IMR-90 (cell line): ENCODE data around the gene ZBTB38. TPM values are rescaled to one million over a fixed set of nuclear protein-coding genes. Genes with fewer than 3 reads are reported as not detected.
A peak's percentile ranks its signal among the peaks of the same experiment; 100 is the strongest.

Experiments used
- ATAC-seq: fragments of 200-7000 bp; cut with Tn5 transposase; 2 replicates; pipeline ENCODE4 v1.9.1; 2020; ENCODE audit warnings: low read depth, mild to moderate bottlenecking, moderate library complexity
- BruUV-seq: library from RNA; stranded (reverse); fragments of 400-500 nt; replicated peaks from 2 replicates; lab custom pipeline; 2021; lab: Mats Ljungman, UMichigan
- CTCF ChIA-PET: fragments of 300-600 bp; formaldehyde crosslinking; extraction: SDS; loops from one replicate; lab custom pipeline; 2021; ENCODE audit warnings: antibody characterized with exemption; lab: Yijun Ruan, JAX
- POLR2A ChIA-PET: fragments of 300-600 bp; sonication (Branson Sonifier 250); formaldehyde crosslinking; loops from one replicate; lab custom pipeline; 2022; ENCODE audit warnings: antibody characterized with exemption; ENCODE audit not compliant: unreplicated experiment; lab: Charles Lee
- DNase-seq: peaks from one replicate; pipeline ENCODE4 v3.0.0; 2013
- H2AFZ ChIP-seq: replicated peaks from 2 replicates; pipeline ENCODE3; 2013; ENCODE audit warnings: low read length, mild to moderate bottlenecking; ENCODE audit not compliant: poor library complexity
- H2AK5ac ChIP-seq: 2 replicates; pipeline ENCODE4 v1.6.1; 2013; ENCODE audit warnings: low read depth, low read length, inconsistent platforms
- H2AK9ac ChIP-seq: replicated peaks from 2 replicates; pipeline ENCODE3; 2013; ENCODE audit warnings: mild to moderate bottlenecking, low read depth, low read length, moderate library complexity; ENCODE audit not compliant: poor library complexity
- H2BK120ac ChIP-seq: 2 replicates; pipeline ENCODE4 v1.6.1; 2013; ENCODE audit warnings: low read depth, low read length, inconsistent platforms
- H2BK15ac ChIP-seq: 3 replicates; pipeline ENCODE4 v1.6.1; 2013; ENCODE audit warnings: low read depth, low read length, inconsistent platforms
- H2BK20ac ChIP-seq: 2 replicates; pipeline ENCODE4 v1.6.1; 2013; ENCODE audit warnings: low read depth, mild to moderate bottlenecking, inconsistent platforms, low read length, moderate library complexity
- H2BK5ac ChIP-seq: 2 replicates; pipeline ENCODE4 v1.6.1; 2013; ENCODE audit warnings: mild to moderate bottlenecking, low read depth, low read length, inconsistent platforms; ENCODE audit not compliant: poor library complexity, severe bottlenecking
- H3K14ac ChIP-seq: replicated peaks from 2 replicates; pipeline ENCODE4 v1.6.1; 2013; ENCODE audit warnings: low read depth, low read length, inconsistent platforms
- H3K18ac ChIP-seq: 2 replicates; pipeline ENCODE4 v1.6.1; 2013; ENCODE audit warnings: low read depth, low read length, control low read depth
- H3K23ac ChIP-seq: 2 replicates; pipeline ENCODE4 v1.6.1; 2013; ENCODE audit warnings: low read depth, low read length, inconsistent platforms
- H3K27ac ChIP-seq: 2 replicates; pipeline ENCODE4 v1.5.1; 2013; ENCODE audit warnings: mild to moderate bottlenecking, control low read depth, low read length; ENCODE audit not compliant: insufficient read depth
- H3K27me3 ChIP-seq: 2 replicates; pipeline ENCODE4 v1.6.1; 2013; ENCODE audit warnings: low read length; ENCODE audit not compliant: control insufficient read depth, insufficient read depth
- H3K36me3 ChIP-seq: 2 replicates; pipeline ENCODE4 v1.6.1; 2013; ENCODE audit warnings: low read length, mixed read lengths; ENCODE audit not compliant: control insufficient read depth, insufficient read depth
- H3K4ac ChIP-seq: 2 replicates; pipeline ENCODE4 v1.6.1; 2013; ENCODE audit warnings: low read depth, low read length, inconsistent platforms
- H3K4me1 ChIP-seq: 2 replicates; pipeline ENCODE4 v1.6.1; 2013; ENCODE audit warnings: low read length, mixed read lengths; ENCODE audit not compliant: control insufficient read depth, insufficient read depth
- H3K4me2 ChIP-seq: 2 replicates; pipeline ENCODE4 v1.6.1; 2013; ENCODE audit warnings: low read depth, mild to moderate bottlenecking, control low read depth, low read length, moderate library complexity
- H3K4me3 ChIP-seq: 2 replicates; pipeline ENCODE4 v1.5.1; 2013; ENCODE audit warnings: low read depth, mild to moderate bottlenecking, control low read depth, low read length, moderate library complexity; ENCODE audit not compliant: insufficient read depth
- H3K56ac ChIP-seq: 2 replicates; pipeline ENCODE4 v1.6.1; 2013; ENCODE audit warnings: low read length, inconsistent platforms; ENCODE audit not compliant: insufficient read depth; ENCODE audit errors: extremely low read depth
- H3K79me1 ChIP-seq, 2 experiments: 2 replicates each; pipeline ENCODE4 v1.6.1; 2013; ENCODE audit warnings: low read length in 2 of 2, inconsistent platforms in 1 of 2, low read depth in 1 of 2
- H3K9ac ChIP-seq: 2 replicates; pipeline ENCODE4 v1.6.1; 2013; ENCODE audit warnings: low read depth, low read length, control low read depth
- H3K9me1 ChIP-seq: 2 replicates; pipeline ENCODE4 v1.6.1; 2013; ENCODE audit warnings: low read length, inconsistent platforms; ENCODE audit not compliant: insufficient read depth
- H3K9me3 ChIP-seq: 2 replicates; pipeline ENCODE4 v1.6.1; 2013; ENCODE audit warnings: low read length; ENCODE audit not compliant: control insufficient read depth, insufficient read depth
- H4K20me1 ChIP-seq: 2 replicates; pipeline ENCODE4 v1.6.1; 2013; ENCODE audit warnings: low read length, inconsistent platforms; ENCODE audit not compliant: insufficient read depth
- H4K5ac ChIP-seq: 2 replicates; pipeline ENCODE4 v1.6.1; 2013; ENCODE audit warnings: mild to moderate bottlenecking, low read depth, low read length, control low read depth
- H4K8ac ChIP-seq, 2 experiments: 2 replicates each; pipeline ENCODE4 v1.6.1; 2013; ENCODE audit warnings: low read depth in 2 of 2, low read length in 2 of 2, control low read depth in 1 of 2, inconsistent platforms in 1 of 2
- H4K91ac ChIP-seq: 2 replicates; pipeline ENCODE4 v1.6.1; 2013; ENCODE audit warnings: low read depth, low read length, inconsistent platforms; ENCODE audit not compliant: insufficient read depth
- CEBPB ChIP-seq: IDR thresholded peaks from 2 replicates; pipeline ENCODE4 v1.6.1; 2012; ENCODE audit warnings: low read depth, low read length, improper control_type of control experiment
- CHD1 ChIP-seq: IDR thresholded peaks from 2 replicates; pipeline ENCODE4 v1.6.1; 2012; ENCODE audit warnings: low read depth, low read length, improper control_type of control experiment
- CTCF ChIP-seq: conservative IDR thresholded peaks from 2 replicates; pipeline ENCODE4 v1.5.1; 2012; ENCODE audit warnings: mild to moderate bottlenecking, low read depth, low read length, improper control_type of control experiment
- ELK1 ChIP-seq: fragments of 150-350 bp; IDR thresholded peaks from 2 replicates; pipeline ENCODE4 v1.6.1; 2016; ENCODE audit warnings: low read depth, mild to moderate bottlenecking, low read length, moderate library complexity, borderline replicate concordance
- FOS ChIP-seq: fragments of 150-350 bp; IDR thresholded peaks from 2 replicates; pipeline ENCODE4 v1.6.1; 2016; ENCODE audit warnings: low read depth, low read length
- MAFK ChIP-seq: IDR thresholded peaks from 2 replicates; pipeline ENCODE4 v1.6.1; 2012; ENCODE audit warnings: low read depth, low read length, improper control_type of control experiment
- MAZ ChIP-seq: IDR thresholded peaks from 2 replicates; pipeline ENCODE4 v1.6.1; 2012; ENCODE audit warnings: low read depth, mild to moderate bottlenecking, low read length, improper control_type of control experiment, moderate library complexity, borderline replicate concordance
- MXI1 ChIP-seq: IDR thresholded peaks from 2 replicates; pipeline ENCODE4 v1.6.1; 2012; ENCODE audit warnings: low read depth, mild to moderate bottlenecking, low read length, moderate library complexity, borderline replicate concordance
- POLR2A ChIP-seq: IDR thresholded peaks from 2 replicates; pipeline ENCODE4 v1.6.1; 2012; ENCODE audit warnings: mild to moderate bottlenecking, low read depth, low read length
- RAD21 ChIP-seq: IDR thresholded peaks from 2 replicates; pipeline ENCODE4 v1.6.1; 2012; ENCODE audit warnings: low read length, improper control_type of control experiment
- SMC3 ChIP-seq: fragments of 150-350 bp; IDR thresholded peaks from 2 replicates; pipeline ENCODE4 v1.6.1; 2016; ENCODE audit warnings: low read depth, mild to moderate bottlenecking, antibody characterized with exemption, low read length, moderate library complexity
- WGBS, 2 experiments: methylation state at CpG; one replicate each; pipeline versions ENCODE4 v1.1.5 to v1.1.7; 2013; ENCODE audit warnings: missing lambda C conversion rate in 2 of 2; ENCODE audit not compliant: insufficient read length in 1 of 2; ENCODE audit errors: extremely low coverage in 2 of 2; 5-methylcytosine and 5-hydroxymethylcytosine counted together
- dilution Hi-C: fragments of 300-500 bp; cut with HindIII; formaldehyde crosslinking; loops from one replicate; pipeline ENCODE4 v1.14.3; 2018; ENCODE audit warnings: low sequenced_read_pairs; ENCODE audit not compliant: unreplicated experiment
- in situ Hi-C: fragments of 300-500 bp; cut with MboI; formaldehyde crosslinking; loops from 3 replicates; pipeline ENCODE4 v1.14.3; 2019; ENCODE audit warnings: low sequenced_read_pairs, inconsistent platforms, mixed read lengths
- intact Hi-C: fragments of 100-400 bp; cut with micrococcal nuclease; formaldehyde crosslinking; loops from 2 replicates; pipeline ENCODE4 v1.10.0; 2022
- polyA plus RNA-seq, 3 experiments: library from polyadenylated mRNA; depleted of rRNA; stranded (reverse); fragments of >200 nt; gene quantifications; 2 replicates each; pipeline ENCODE4 v1.2.3, GENCODE V29; 2012; ENCODE audit warnings: low replicate concordance in 1 of 3
- total RNA-seq: library from RNA; depleted of rRNA; stranded (reverse); fragments of >200 nt; gene quantifications from 2 replicates; pipeline ENCODE4 v1.2.3, GENCODE V29; 2012
- TF ChIP-seq, protein P1 (sequence below): fragments of 150-350 bp; IDR thresholded peaks from 2 replicates; pipeline ENCODE4 v1.6.1; 2017; ENCODE audit warnings: mild to moderate bottlenecking, antibody characterized with exemption, low read length, low read depth

ZBTB38 gene
- total and polyA plus RNA-seq, 2 of the 4 experiments (the other 2 are of a cell fraction): 44.9 to 274 TPM

DNA sequence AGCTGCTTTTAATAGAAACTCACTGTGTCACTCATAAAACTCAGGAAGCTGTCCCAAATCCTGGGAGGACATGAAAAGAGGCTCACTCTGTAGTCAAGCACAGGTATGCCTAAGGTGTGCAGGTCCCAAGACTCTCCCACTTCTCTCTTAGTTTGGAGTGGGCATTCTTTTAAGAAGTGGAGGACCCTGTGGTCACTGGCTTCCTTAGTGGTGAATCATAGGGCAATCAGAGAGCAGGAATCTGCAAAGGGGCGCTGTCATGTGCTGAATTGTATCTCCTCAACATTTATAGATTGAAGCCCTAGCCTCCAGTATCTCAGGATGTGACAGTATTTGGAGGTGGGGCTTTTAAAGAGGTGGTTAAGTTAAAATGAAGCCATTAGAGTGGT lies 47.2 kb upstream of the ZBTB38 start:
- no peaks in the 10 kb centered on the region for H4K20me1 ChIP-seq
- no peaks in the 10 kb centered on the region for H3K36me3 ChIP-seq
- peak overlapping the region; percentile 58 to 71; a peak in 3 of 4 replicates for H4K8ac ChIP-seq
- H3K79me1 ChIP-seq: no peaks in the 10 kb centered on the region
- no peak overlapping the region; the same call in 1 of the 2 replicates for H2AK5ac ChIP-seq
- dilution Hi-C loops: no loop called here
- no peak overlapping the region for H3K4me2 ChIP-seq
- no peaks in the 10 kb centered on the region for H3K27me3 ChIP-seq
- peak overlapping the region; percentile 92; the same call in 1 of the 2 replicates for H2BK20ac ChIP-seq
- H3K4me3 ChIP-seq: no peak overlapping the region
- TF ChIP-seq CHD1: no peak
- TF ChIP-seq MAFK: no peak
- no peak for TF ChIP-seq RAD21
- TF ChIP-seq MAZ: no peak
- no peak for TF ChIP-seq ELK1
- no peak for TF ChIP-seq SMC3
- TF ChIP-seq MXI1: no peak
- TF ChIP-seq FOS: no peak
- TF ChIP-seq POLR2A: no peak
- TF ChIP-seq CEBPB: no peak
- TF ChIP-seq, protein P1, sequence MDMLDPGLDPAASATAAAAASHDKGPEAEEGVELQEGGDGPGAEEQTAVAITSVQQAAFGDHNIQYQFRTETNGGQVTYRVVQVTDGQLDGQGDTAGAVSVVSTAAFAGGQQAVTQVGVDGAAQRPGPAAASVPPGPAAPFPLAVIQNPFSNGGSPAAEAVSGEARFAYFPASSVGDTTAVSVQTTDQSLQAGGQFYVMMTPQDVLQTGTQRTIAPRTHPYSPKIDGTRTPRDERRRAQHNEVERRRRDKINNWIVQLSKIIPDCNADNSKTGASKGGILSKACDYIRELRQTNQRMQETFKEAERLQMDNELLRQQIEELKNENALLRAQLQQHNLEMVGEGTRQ: no peak
- no peak for TF ChIP-seq CTCF
- no CpG with 5 or more reads among the region's 1 CpG for WGBS, 2 experiments
- peak overlapping the region; percentile 60 for H3K4ac ChIP-seq
- in situ Hi-C loops: no loop called here
- peak overlapping the region; percentile 66; the same call in 1 of the 3 replicates for H2BK15ac ChIP-seq
- peak overlapping the region; percentile 6 for H2AFZ ChIP-seq
- ChIA-PET CTCF (interaction anchor here (0.7 kb wide), 1 partner anchor 10 kb away, joined by 3 read pairs; no protein-coding TSS in a partner anchor), POLR2A (no interaction called here)
- intact Hi-C loops: no loop called here
- peak overlapping the region; percentile 56 for H3K14ac ChIP-seq
- H2BK5ac ChIP-seq: peak overlapping the region; percentile 45
- H3K56ac ChIP-seq: no peak overlapping the region
- peak; percentile 58 for DNase-seq
- no peaks in the 10 kb centered on the region for H3K9me3 ChIP-seq
- BruUV-seq: no TSS peak
- H4K91ac ChIP-seq: 0 out of 2 replicates have a peak overlapping the region, but pooled peaks have one; percentile 38
- no peak overlapping the region for H4K5ac ChIP-seq
- peaks cover 2% of the 10 kb centered on the region for H3K9me1 ChIP-seq
- no peak overlapping the region for H3K9ac ChIP-seq
- peak overlapping the region; percentile 4 for H2AK9ac ChIP-seq
- no peak overlapping the region for H3K23ac ChIP-seq
- H3K4me1 ChIP-seq: peaks cover 8% of the 10 kb centered on the region; the same call in 1 of the 2 replicates
- peak; percentile 61 for ATAC-seq
- H2BK120ac ChIP-seq: peak overlapping the region; percentile 73
- H3K27ac ChIP-seq: no peak overlapping the region
- H3K18ac ChIP-seq: no peak overlapping the region; the same call in 1 of the 2 replicates
